ENCODE measurements around the gene PTPRG. TPM values are rescaled to one million over a fixed set of nuclear protein-coding genes. Genes with fewer than 3 reads are reported as not detected.

Gene PTPRG
- total and polyA plus RNA-seq, 2 donors (not counting 3 experiments of a cell fraction or from before 2014, with no cell fraction given): 8.9 to 39.1 TPM

DNA sequence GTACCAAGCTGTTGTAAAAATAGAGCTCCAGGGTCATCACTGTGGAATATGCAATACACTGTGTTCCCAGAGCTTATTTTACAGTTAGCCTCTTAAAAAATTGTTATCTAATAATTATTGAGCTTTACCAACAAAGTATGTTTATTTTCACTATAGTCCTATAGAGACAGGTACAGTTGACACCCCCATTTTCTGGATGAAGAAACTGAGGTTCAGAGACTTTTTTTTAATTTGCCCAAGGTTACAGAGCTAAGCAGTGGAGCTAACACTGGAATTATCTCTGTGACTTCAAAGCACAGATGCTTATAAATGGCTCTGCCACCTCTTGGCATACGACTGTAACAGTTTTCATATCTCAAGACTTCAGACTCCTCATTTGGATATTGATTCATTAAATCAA lies 685.6 kb downstream of the PTPRG start:
- DNase-seq (ENCODE audit: low read depth, low spot score): no peak
- H2AFZ ChIP-seq (ENCODE audit: low read depth, low read length): no peak overlapping the region
- H3K27ac ChIP-seq (ENCODE audit: insufficient read depth, low read depth, low read length): no peak overlapping the region
- no peak overlapping the region for H3K4me3 ChIP-seq (replicated peaks in 1 of 3; ENCODE audit: insufficient read depth in 1 of 3, low read depth in 1 of 3, low read length in 3 of 3)
- BruUV-seq (replicated peaks): no TSS peak
- FAIRE-seq: no peak
- H3K9me3 ChIP-seq (replicated peaks; ENCODE audit: control insufficient read depth, insufficient read depth, low read length): no peaks in the 10 kb centered on the region
- H3K79me2 ChIP-seq (ENCODE audit: control insufficient read depth, insufficient read depth, low read length): no peaks in the 10 kb centered on the region
- no peaks in the 10 kb centered on the region for H3K4me1 ChIP-seq (ENCODE audit: control insufficient read depth, extremely low read depth, insufficient read depth, low read length)
- intact Hi-C loops (cut with micrococcal nuclease) (no loop called here), dilution Hi-C loops (cut with MboI; ENCODE audit: extremely low pct_ligation_motif_present, low sequenced_read_pairs) (no loop called here)
- TF ChIP-seq CTCF (IDR thresholded peaks at IDR 0.05; ENCODE audit: extremely low read depth in 1 of 2, insufficient read depth in 1 of 2, low read depth in 1 of 2, low read length in 2 of 2) (no peak), GATA2 (IDR thresholded peaks at IDR 0.05; ENCODE audit: insufficient read depth, insufficient read length, low read depth, low read length) (no peak), JUN (IDR thresholded peaks at IDR 0.05; ENCODE audit: borderline replicate concordance, insufficient read depth, insufficient read length, low read depth) (no peak), EZH2 (IDR thresholded peaks at IDR 0.05; ENCODE audit: borderline replicate concordance, low read depth, low read length, severe bottlenecking) (no peak), FOS (IDR thresholded peaks at IDR 0.05; ENCODE audit: borderline replicate concordance, insufficient read depth, low read length) (no peak), MYC (IDR thresholded peaks at IDR 0.05; ENCODE audit: low read depth, low read length) (no peak), POLR2A (IDR thresholded peaks at IDR 0.05; ENCODE audit: low read depth, low read length) (no peak), POLR2AphosphoS5 (IDR thresholded peaks at IDR 0.05; ENCODE audit: insufficient read depth, low read depth, low read length) (no peak)
- TF ChIP-seq, protein P1, sequence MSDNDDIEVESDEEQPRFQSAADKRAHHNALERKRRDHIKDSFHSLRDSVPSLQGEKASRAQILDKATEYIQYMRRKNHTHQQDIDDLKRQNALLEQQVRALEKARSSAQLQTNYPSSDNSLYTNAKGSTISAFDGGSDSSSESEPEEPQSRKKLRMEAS (IDR thresholded peaks at IDR 0.05; ENCODE audit: insufficient read depth, insufficient read length): no peak
- H3K9ac ChIP-seq (replicated peaks; ENCODE audit: extremely low read depth, insufficient read depth, low read length): no peak overlapping the region
- H3K27me3 ChIP-seq (ENCODE audit: control insufficient read depth in 2 of 2, insufficient read depth in 2 of 2, low read length in 2 of 2): no peaks in the 10 kb centered on the region
- POLR2A ChIA-PET: no interaction called here
- no peaks in the 10 kb centered on the region for H3K9me1 ChIP-seq (replicated peaks; ENCODE audit: control insufficient read depth, extremely low read depth, insufficient read depth, low read length)
- CTCF ChIA-PET: interaction anchor here (0.8 to 1.8 kb wide), 3 partner anchors 9 to 28 kb away, joined by 3 to 6 read pairs (median 3); no protein-coding TSS in a partner anchor
- no peaks in the 10 kb centered on the region for H3K36me3 ChIP-seq (ENCODE audit: control insufficient read depth in 2 of 2, extremely low read depth in 1 of 2, insufficient read depth in 2 of 2, low read length in 2 of 2)
- no peaks in the 10 kb centered on the region for H4K20me1 ChIP-seq (replicated peaks; ENCODE audit: control insufficient read depth, extremely low read depth, insufficient read depth, low read length)
- no peak overlapping the region for H3K4me2 ChIP-seq (ENCODE audit: insufficient read depth, low read length)
